SJCRH30 (cell line): ENCODE results near the gene PTPRQ. TPM values are rescaled to one million over a fixed set of nuclear protein-coding genes. Genes with fewer than 3 reads are reported as not detected.
"Not testable (repeated sequence)": the region's sequence is repeated elsewhere in the genome, so short reads cannot be mapped to it uniquely, and the experiment has no call there.

Experiments used
- DNase-seq, 2 experiments: peaks; one replicate each; pipeline ENCODE4 v3.0.0-alpha.2; 2015 to 2020
- H3K27ac ChIP-seq: fragments of 250-450 bp; sonication (Bioruptor Pico); 2 replicates; pipeline ENCODE4 v1.5.1; 2020; ENCODE audit warnings: mild to moderate bottlenecking, moderate library complexity
- H3K27me3 ChIP-seq: fragments of 250-450 bp; sonication (Bioruptor Pico); 2 replicates; pipeline ENCODE4 v1.5.1; 2020; ENCODE audit warnings: mild to moderate bottlenecking, moderate library complexity
- H3K36me3 ChIP-seq: fragments of 250-450 bp; sonication (Bioruptor Pico); 2 replicates; pipeline ENCODE4 v1.5.1; 2020; ENCODE audit warnings: mild to moderate bottlenecking, moderate library complexity
- H3K4me1 ChIP-seq: fragments of 250-450 bp; sonication (Bioruptor Pico); 2 replicates; pipeline ENCODE4 v1.5.1; 2020; ENCODE audit warnings: mild to moderate bottlenecking, moderate library complexity
- H3K4me3 ChIP-seq: fragments of 250-450 bp; sonication (Bioruptor Pico); 2 replicates; pipeline ENCODE4 v1.5.1; 2020; ENCODE audit warnings: mild to moderate bottlenecking, moderate library complexity
- H3K9me3 ChIP-seq: fragments of 250-450 bp; sonication (Bioruptor Pico); replicated peaks from 2 replicates; pipeline ENCODE4 v1.5.1; 2020; ENCODE audit warnings: mild to moderate bottlenecking, moderate library complexity
- total RNA-seq: library from RNA; depleted of rRNA; stranded (reverse); fragments of >200 nt; shearing (Covaris generic); gene quantifications from 2 replicates; pipeline ENCODE4 v1.2.3, GENCODE V29; 2014

PTPRQ gene
- total RNA-seq, 1 experiment from 2014 or later = 7.4 TPM

- DNase-seq = no peak
- no peak overlapping the region for H3K4me3 ChIP-seq
Observed at GRCh38 chr12:80441921-80442320, 2.1 kb upstream of the PTPRQ start.

DNA sequence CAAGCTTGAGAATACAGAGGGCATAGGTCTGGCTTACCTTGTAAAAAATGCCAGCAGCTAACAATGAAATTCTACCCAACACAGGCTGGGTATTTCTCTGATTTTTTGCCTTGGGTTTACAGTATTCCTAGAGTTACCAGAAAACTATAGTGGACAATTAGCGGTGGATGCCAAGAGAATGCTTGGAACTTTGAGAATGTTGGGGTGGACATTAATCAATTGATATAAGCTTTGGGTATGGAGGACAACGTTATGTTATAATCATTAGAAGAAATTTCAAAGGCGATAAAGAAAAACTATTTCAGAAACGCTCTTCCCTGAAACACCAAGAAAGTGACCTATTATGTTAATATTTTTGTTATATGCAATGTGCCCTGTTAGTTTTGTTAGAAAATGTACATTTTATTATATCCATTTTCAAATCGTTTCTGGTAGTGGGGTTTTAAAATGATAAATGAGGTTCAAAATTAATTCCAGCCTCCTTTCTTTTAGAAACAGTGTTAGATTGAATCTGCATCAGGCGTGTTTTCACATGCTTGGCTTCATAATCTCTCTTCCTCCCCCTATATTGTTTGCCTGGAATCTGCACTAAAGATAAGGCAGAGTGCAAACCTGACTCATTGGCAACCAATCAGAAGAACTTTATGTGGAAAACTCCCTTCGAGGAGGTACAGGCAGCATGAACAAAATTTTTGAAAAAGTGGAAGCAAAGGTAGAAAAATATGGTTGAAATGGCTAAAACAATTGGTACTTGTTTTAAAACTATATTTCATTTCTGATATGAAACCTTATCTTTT, 1.4 kb upstream of the PTPRQ start:
- DNase-seq = no peak
- no peaks in the 10 kb centered on the region for H3K9me3 ChIP-seq
- peaks cover 6% of the 10 kb centered on the region for H3K4me1 ChIP-seq
- no peak overlapping the region for H3K4me3 ChIP-seq
- H3K27me3 ChIP-seq = no peaks in the 10 kb centered on the region
- no peak overlapping the region for H3K27ac ChIP-seq
- no peaks in the 10 kb centered on the region for H3K36me3 ChIP-seq

More at GRCh38 chr12:80441921-80442320, 2.1 kb upstream of the PTPRQ start:
- no peaks in the 10 kb centered on the region for H3K27me3 ChIP-seq
- H3K36me3 ChIP-seq = no peaks in the 10 kb centered on the region
- H3K9me3 ChIP-seq = no peaks in the 10 kb centered on the region
- H3K27ac ChIP-seq = no peak overlapping the region
- peaks cover 6% of the 10 kb centered on the region for H3K4me1 ChIP-seq

DNA sequence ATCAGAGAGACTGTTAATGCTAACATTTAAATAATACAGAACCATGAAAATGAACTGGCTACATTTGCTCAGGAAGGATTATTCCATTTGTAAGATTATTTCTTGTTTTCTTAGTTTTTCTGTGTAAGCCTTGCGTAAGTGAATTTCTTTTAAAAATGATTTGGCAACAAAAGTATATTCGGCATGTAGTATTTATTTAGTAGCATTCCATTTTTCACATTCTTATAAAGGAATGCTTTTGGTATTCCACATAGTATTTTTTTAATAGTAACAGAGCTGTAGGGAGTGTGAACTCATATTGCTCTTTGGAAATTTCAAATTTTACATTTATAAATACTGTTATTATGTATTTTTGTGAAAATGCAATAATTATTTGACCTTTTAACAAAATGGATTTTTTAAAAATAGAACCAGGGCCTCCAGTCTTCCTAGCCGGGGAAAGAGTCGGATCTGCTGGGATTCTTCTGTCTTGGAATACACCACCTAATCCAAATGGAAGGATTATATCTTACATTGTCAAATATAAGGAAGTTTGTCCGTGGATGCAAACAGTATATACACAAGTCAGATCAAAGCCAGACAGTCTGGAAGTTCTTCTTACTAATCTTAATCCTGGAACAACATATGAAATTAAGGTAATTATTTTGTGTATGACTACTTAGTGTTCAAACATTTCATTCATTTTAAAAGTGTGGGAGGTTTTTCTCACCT, 1.2 kb downstream of the PTPRQ start:
- no peak overlapping the region for H3K4me3 ChIP-seq
- H3K9me3 ChIP-seq = no peaks in the 10 kb centered on the region
- peaks cover 6% of the 10 kb centered on the region for H3K4me1 ChIP-seq
- DNase-seq = no peak
- H3K36me3 ChIP-seq = no peaks in the 10 kb centered on the region
- H3K27me3 ChIP-seq = no peaks in the 10 kb centered on the region
- no peak overlapping the region for H3K27ac ChIP-seq

DNA sequence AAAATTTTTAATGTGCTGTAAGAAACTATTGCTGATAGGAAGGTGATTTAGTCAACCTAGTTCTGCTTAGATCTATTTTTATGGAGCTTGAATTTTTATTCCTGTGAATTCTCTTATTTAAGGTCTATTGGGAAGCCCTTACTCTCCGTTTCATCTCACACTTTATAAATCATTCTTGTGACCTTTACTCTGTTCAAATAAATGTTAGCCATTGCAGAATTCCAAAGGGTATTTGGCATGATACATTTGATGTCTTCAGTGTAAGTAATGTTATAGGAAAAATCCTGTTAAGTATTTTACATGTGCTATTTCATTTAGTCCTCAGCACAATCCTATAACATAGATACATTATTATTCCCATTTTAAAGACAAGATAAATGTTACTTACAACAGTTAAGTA, 12.5 kb downstream of the PTPRQ start:
- no peak for DNase-seq
- Histone ChIP-seq H3K36me3 (no peaks in the 10 kb centered on the region), H3K4me1 (no peaks in the 10 kb centered on the region), H3K9me3 (0 out of 2 replicates have a peak, but pooled peaks cover 2% of the 10 kb centered on the region), H3K27ac (no peak overlapping the region), H3K4me3 (no peak overlapping the region), H3K27me3 (no peaks in the 10 kb centered on the region)

- no peaks in the 10 kb centered on the region for H3K27me3 ChIP-seq
- no peak overlapping the region for H3K4me3 ChIP-seq
- no peak for DNase-seq
- H3K9me3 ChIP-seq = peaks cover 2% of the 10 kb centered on the region; the same call in 1 of the 2 replicates
- H3K27ac ChIP-seq = no peak overlapping the region
- no peaks in the 10 kb centered on the region for H3K4me1 ChIP-seq
- no peaks in the 10 kb centered on the region for H3K36me3 ChIP-seq
Observed at GRCh38 chr12:80460972-80461371, 16.9 kb downstream of the PTPRQ start.

DNA sequence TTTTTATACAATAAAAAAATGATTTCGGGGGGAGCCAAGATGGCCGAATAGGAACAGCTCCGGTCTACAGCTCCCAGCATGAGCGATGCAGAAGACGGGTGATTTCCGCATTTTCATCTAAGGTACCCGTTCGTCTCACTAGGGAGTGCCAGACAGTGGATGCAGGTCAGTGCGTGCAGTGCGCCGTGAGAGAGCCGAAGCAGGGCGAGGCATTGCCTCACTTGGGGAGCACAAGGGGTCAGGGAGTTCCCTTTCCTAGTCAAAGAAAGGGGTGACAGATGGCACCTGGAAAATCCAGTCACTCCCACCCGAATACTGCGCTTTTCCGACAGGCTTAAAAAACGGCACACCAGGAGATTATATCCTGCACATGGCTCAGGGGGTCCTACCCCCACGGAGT, 17.8 kb downstream of the PTPRQ start:
- H3K4me1 ChIP-seq, H3K36me3 ChIP-seq, H3K27ac ChIP-seq, H3K4me3 ChIP-seq, DNase-seq, H3K27me3 ChIP-seq, H3K9me3 ChIP-seq: not testable (repeated sequence)

GRCh38 chr12:80469681-80470080, 25.6 kb downstream of the PTPRQ start:
- H3K27me3 ChIP-seq = no peaks in the 10 kb centered on the region
- H3K4me1 ChIP-seq = peaks cover 26% of the 10 kb centered on the region
- no peaks in the 10 kb centered on the region for H3K9me3 ChIP-seq
- H3K36me3 ChIP-seq = no peaks in the 10 kb centered on the region
- H3K4me3 ChIP-seq = no peak overlapping the region
- H3K27ac ChIP-seq = no peak overlapping the region
- no peak for DNase-seq

- Histone ChIP-seq H3K4me1 (peaks cover 33% of the 10 kb centered on the region), H3K27ac (no peak overlapping the region), H3K27me3 (no peaks in the 10 kb centered on the region), H3K4me3 (no peak overlapping the region), H3K36me3 (no peaks in the 10 kb centered on the region), H3K9me3 (no peaks in the 10 kb centered on the region)
- no peak for DNase-seq
Observed at GRCh38 chr12:80470403-80470802, 26.4 kb downstream of the PTPRQ start.

DNA sequence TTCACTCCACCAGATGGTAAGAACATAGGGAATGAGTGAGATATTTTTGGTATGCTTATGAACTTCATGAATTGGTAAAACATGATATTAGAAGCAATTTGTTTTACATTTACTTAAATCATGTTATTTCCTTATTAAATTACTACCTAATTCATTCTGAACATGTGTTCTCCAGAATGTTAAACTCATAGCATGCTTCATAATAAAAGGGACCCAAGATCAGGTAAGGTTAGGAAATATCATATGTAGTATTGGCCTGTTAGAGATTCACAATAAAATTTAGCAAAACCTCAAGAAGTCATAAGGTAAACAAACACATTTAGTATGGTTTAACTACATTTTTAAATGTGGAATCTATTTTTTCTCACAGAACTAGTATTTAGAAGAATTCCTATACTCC, 28.2 kb downstream of the PTPRQ start:
- DNase-seq = no peak
- no peaks in the 10 kb centered on the region for H3K36me3 ChIP-seq

GRCh38 chr12:80472911-80473500, 29.0 kb downstream of the PTPRQ start:
- Histone ChIP-seq H3K4me3 (no peak overlapping the region), H3K4me1 (peaks cover 36% of the 10 kb centered on the region), H3K27ac (peak overlapping the region; percentile 60)

More for the DNA sequence above, 28.2 kb downstream of the PTPRQ start:
- no peak overlapping the region for H3K4me3 ChIP-seq
- peaks cover 36% of the 10 kb centered on the region for H3K4me1 ChIP-seq
- H3K27me3 ChIP-seq = no peaks in the 10 kb centered on the region
- no peaks in the 10 kb centered on the region for H3K9me3 ChIP-seq
- peak overlapping the region; percentile 60; the same call in 1 of the 2 replicates for H3K27ac ChIP-seq

DNA sequence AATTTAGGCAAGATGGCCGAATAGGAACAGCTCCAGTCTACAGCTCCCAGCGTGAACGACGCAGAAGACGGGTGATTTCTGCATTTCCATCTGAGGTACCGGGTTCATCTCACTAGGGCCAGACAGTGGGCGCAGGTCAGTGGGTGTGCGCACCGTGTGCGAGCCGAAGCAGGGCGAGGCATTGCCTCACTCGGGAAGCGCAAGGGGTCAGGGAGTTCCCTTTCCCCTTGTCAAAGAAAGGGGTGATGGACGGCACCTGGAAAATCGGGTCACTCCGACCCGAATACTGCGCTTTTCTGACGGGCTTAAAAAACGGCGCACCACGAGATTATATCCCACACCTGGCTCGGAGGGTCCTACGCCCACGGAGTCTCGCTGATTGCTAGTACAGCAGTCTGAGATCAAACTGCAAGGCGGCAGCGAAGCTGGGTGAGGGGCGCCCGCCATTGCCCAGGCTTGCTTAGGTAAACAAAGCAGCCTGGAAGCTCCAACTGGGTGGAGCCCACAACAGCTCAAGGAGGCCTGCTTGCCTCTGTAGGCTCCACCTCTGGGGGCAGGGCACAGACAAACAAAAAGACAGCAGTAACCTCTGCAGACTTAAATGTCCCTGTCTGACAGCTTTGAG, 33.6 kb downstream of the PTPRQ start:
- peaks cover 29% of the 10 kb centered on the region for H3K4me1 ChIP-seq
- not testable (repeated sequence) for H3K27ac ChIP-seq, H3K4me3 ChIP-seq, H3K9me3 ChIP-seq, DNase-seq, H3K36me3 ChIP-seq, H3K27me3 ChIP-seq

More at GRCh38 chr12:80472911-80473500, 29.0 kb downstream of the PTPRQ start:
- DNase-seq = peak; percentile 25 to 82
- Histone ChIP-seq H3K9me3 (no peaks in the 10 kb centered on the region), H3K27me3 (no peaks in the 10 kb centered on the region), H3K36me3 (no peaks in the 10 kb centered on the region)

DNA sequence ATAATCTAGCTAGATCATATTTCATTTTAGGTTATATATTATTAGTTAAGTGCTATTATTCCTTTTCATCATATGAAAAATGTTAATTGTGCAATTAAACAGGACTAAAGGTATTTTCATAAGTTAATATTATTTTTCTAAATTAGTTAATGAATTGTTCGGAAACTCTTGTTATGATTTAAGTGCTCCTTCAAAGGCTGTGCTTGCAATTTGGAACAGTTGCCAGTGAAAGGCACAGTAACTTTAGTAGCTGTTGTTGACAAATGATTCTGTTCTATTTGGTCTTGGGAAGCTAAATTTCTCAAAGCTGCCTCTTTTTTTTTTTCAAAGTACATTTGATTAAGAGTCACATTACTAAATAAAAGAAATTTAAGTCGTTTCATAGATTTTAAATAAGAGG, 40.7 kb downstream of the PTPRQ start:
- no peak overlapping the region for H3K27ac ChIP-seq
- no peaks in the 10 kb centered on the region for H3K27me3 ChIP-seq
- no peaks in the 10 kb centered on the region for H3K4me1 ChIP-seq
- no peaks in the 10 kb centered on the region for H3K36me3 ChIP-seq
- no peaks in the 10 kb centered on the region; the same call in 1 of the 2 replicates for H3K9me3 ChIP-seq
- no peak overlapping the region for H3K4me3 ChIP-seq
- DNase-seq = no peak

DNA sequence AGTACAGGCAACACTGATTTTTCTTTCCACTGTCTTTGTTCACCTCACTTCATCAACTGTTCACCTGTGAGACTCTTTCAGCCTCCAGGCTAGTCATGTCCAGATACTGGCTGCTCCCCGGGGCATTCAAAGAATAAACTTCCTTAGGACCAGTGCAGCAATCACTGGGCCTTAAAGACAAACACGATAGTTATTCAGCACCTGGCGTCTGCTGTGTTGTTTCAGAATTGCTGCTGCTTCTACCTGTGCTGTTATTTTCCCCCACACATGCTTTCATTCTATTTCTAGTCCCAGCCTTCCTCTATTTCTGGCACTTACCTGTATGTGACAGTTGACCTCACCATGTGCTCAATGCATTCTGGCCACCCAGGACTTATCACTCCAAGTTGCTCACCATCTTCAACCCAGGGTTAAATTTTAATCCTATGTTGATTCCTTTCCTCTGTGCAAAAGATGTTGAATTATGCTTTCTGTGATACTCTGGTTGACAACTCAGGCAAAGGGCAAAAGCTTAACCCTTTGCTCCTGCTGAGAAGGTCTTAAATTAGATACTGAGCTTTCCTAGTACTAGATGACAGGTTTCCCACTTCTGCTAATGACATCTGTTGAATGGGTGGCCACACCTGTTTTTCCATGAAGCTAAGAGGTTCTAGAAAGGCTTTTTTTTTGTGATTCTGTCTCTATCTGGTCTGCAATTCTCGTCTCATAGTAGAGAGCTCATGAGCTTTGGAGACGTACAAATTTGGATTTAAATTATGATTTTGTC, 41.4 kb downstream of the PTPRQ start:
- peaks cover 4% of the 10 kb centered on the region for H3K4me1 ChIP-seq
- H3K36me3 ChIP-seq = no peaks in the 10 kb centered on the region
- H3K9me3 ChIP-seq = no peaks in the 10 kb centered on the region; the same call in 1 of the 2 replicates
- DNase-seq = no peak
- H3K27me3 ChIP-seq = no peaks in the 10 kb centered on the region
- no peak overlapping the region for H3K4me3 ChIP-seq
- no peak overlapping the region for H3K27ac ChIP-seq

DNA sequence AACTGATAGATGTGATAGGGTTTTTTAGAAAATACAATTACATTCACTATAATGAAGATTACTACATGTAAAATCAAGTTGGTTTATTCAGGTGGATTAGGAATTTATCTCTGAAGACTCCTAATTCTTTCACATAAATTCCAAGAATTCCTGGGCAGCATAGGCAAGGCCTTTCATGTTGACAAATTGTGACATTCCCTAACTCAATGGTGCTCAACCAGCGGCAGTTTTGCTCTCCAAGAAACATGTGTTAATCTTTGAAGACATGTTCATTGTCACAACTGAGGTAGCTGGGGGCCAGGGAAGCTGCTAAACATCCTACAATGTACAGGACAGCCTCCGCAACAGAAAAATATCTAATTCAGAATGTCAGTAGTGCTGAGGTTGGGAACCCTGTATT, 46.3 kb downstream of the PTPRQ start:
- Histone ChIP-seq H3K9me3 (no peaks in the 10 kb centered on the region), H3K27me3 (no peaks in the 10 kb centered on the region), H3K36me3 (no peaks in the 10 kb centered on the region), H3K27ac (peak overlapping the region; percentile 69), H3K4me3 (no peak overlapping the region), H3K4me1 (peaks cover 53% of the 10 kb centered on the region)
- DNase-seq = no peak
